LNCaP clone FGC (cell line): ENCODE measurements around the gene MAP3K13.

Experiments used
- DNase-seq: peaks from one replicate; pipeline ENCODE4 v3.0.0-alpha.2; 2011; ENCODE audit warnings: low read depth
- H3K4me3 ChIP-seq: 2 replicates; pipeline ENCODE4 v1.5.1; 2011; ENCODE audit warnings: mild to moderate bottlenecking, low read depth, low read length, control low read depth
- CTCF ChIP-seq: IDR thresholded peaks from 2 replicates; pipeline ENCODE4 v1.5.1; 2012; ENCODE audit warnings: mild to moderate bottlenecking; ENCODE audit not compliant: control insufficient read depth, insufficient read depth; ENCODE audit errors: extremely low read depth

The MAP3K13 gene

GRCh38 chr3:185342459-185343174, 20.3 kb upstream of the MAP3K13 start:
- no peak for DNase-seq
- no peak overlapping the region for H3K4me3 ChIP-seq
- no peak for TF ChIP-seq CTCF

- DNase-seq, result no peak
- no peak for TF ChIP-seq CTCF
- H3K4me3 ChIP-seq, result no peak overlapping the region
Measured at GRCh38 chr3:185347399-185347798, 15.5 kb upstream of the MAP3K13 start.

GRCh38 chr3:185350841-185351240, 12.1 kb upstream of the MAP3K13 start:
- no peak for TF ChIP-seq CTCF
- DNase-seq, result no peak
- no peak overlapping the region for H3K4me3 ChIP-seq

- no peak for DNase-seq
- H3K4me3 ChIP-seq, result no peak overlapping the region
- no peak for TF ChIP-seq CTCF
Measured at GRCh38 chr3:185351396-185351795, 11.5 kb upstream of the MAP3K13 start.

GRCh38 chr3:185353225-185353624, 9.7 kb upstream of the MAP3K13 start:
- TF ChIP-seq CTCF, result no peak
- no peak for DNase-seq
- H3K4me3 ChIP-seq, result no peak overlapping the region

- H3K4me3 ChIP-seq, result no peak overlapping the region
- no peak for DNase-seq
- TF ChIP-seq CTCF, result peak; percentile 86
Measured at GRCh38 chr3:185353823-185354614, 8.9 kb upstream of the MAP3K13 start.
